ENCODE measurements around the gene RGS12. TPM values are rescaled to one million over a fixed set of nuclear protein-coding genes. Genes with fewer than 3 reads are reported as not detected.

The RGS12 gene
- total RNA-seq, 1 experiment from 2014 or later = 16.9 TPM

DNA sequence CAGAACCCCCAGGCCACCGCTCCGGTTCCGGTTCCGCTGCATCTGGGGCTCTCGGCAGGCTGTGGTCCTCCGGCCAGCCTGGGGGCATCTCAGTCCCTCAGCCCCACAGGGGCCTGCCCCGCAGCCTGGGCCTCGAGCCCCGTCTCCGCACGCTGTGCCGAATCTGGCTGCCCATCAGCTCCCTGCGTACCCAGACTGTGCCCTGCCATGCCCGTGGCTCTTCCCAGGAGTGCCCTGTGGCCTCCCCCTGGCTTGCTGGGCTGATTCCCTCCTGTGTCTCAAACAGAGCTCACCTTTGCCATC, 44.7 kb upstream of the RGS12 start:
- Histone ChIP-seq H3K56ac (ENCODE audit: insufficient read length, low read depth, low read length) (no peak overlapping the region), H4K5ac (ENCODE audit: insufficient read length, low read depth, low read length) (no peak overlapping the region), H4K91ac (ENCODE audit: insufficient read length, low read depth, low read length) (peak overlapping the region; percentile 25), H3K14ac (ENCODE audit: insufficient read depth, low read length) (no peak overlapping the region; the same call in 1 of the 2 replicates), H2BK20ac (ENCODE audit: low read depth, low read length, poor library complexity, severe bottlenecking) (no peak overlapping the region), H3K4me2 (ENCODE audit: insufficient read depth, insufficient read length, low read length) (no peak overlapping the region), H4K20me1 (ENCODE audit: control insufficient read depth, insufficient read depth, insufficient read length) (peaks cover 4% of the 10 kb centered on the region), H2AFZ (ENCODE audit: low read length) (no peak overlapping the region), H2BK5ac (ENCODE audit: insufficient read length, low read length) (no peak overlapping the region), H3K27me3 (ENCODE audit: insufficient read depth, low read length) (no peaks in the 10 kb centered on the region), H3K18ac (ENCODE audit: insufficient read length, low read depth, low read length) (no peak overlapping the region), H3K4ac (ENCODE audit: low read depth, low read length) (no peak overlapping the region; the same call in 1 of the 2 replicates), H2BK120ac (ENCODE audit: low read depth, low read length, poor library complexity, severe bottlenecking) (no peak overlapping the region), H3T11ph (ENCODE audit: low read length) (no peak overlapping the region), H3K4me1 (ENCODE audit: insufficient read depth, low read length) (no peaks in the 10 kb centered on the region; the same call in 1 of the 2 replicates), H3K9me3 (ENCODE audit: control insufficient read depth, low read depth, low read length) (no peaks in the 10 kb centered on the region), H3K27ac (ENCODE audit: insufficient read length, low read depth, low read length) (no peak overlapping the region), H3K23me2 (ENCODE audit: insufficient read length, low read depth, low read length, poor library complexity, severe bottlenecking) (no peaks in the 10 kb centered on the region), H4K8ac (replicated peaks; ENCODE audit: insufficient read length, low read depth, low read length) (no peak overlapping the region), H2AK5ac (ENCODE audit: insufficient read length, low read length) (no peak overlapping the region), H3K79me2 (ENCODE audit: insufficient read depth, low read length) (no peaks in the 10 kb centered on the region), H2BK12ac (ENCODE audit: insufficient read length, low read depth, low read length) (no peak overlapping the region), H3K23ac (ENCODE audit: insufficient read length, low read depth, low read length) (no peak overlapping the region), H3K79me1 (ENCODE audit: insufficient read depth, low read depth, low read length, poor library complexity, severe bottlenecking) (no peaks in the 10 kb centered on the region), H2BK15ac (ENCODE audit: low read depth, low read length) (no peak overlapping the region), H3K9ac (ENCODE audit: extremely low read depth, insufficient read length, low read length) (no peak overlapping the region)
- TF ChIP-seq, protein P1, sequence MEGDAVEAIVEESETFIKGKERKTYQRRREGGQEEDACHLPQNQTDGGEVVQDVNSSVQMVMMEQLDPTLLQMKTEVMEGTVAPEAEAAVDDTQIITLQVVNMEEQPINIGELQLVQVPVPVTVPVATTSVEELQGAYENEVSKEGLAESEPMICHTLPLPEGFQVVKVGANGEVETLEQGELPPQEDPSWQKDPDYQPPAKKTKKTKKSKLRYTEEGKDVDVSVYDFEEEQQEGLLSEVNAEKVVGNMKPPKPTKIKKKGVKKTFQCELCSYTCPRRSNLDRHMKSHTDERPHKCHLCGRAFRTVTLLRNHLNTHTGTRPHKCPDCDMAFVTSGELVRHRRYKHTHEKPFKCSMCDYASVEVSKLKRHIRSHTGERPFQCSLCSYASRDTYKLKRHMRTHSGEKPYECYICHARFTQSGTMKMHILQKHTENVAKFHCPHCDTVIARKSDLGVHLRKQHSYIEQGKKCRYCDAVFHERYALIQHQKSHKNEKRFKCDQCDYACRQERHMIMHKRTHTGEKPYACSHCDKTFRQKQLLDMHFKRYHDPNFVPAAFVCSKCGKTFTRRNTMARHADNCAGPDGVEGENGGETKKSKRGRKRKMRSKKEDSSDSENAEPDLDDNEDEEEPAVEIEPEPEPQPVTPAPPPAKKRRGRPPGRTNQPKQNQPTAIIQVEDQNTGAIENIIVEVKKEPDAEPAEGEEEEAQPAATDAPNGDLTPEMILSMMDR (conservative IDR thresholded peaks at IDR 0.05) = no peak
- Mint-ChIP-seq H3K9me3 (no peaks in the 10 kb centered on the region), H3K27ac (no peak overlapping the region), H3K36me3 (ENCODE audit: insufficient read depth in 1 of 3, low read depth in 3 of 3) (no peaks in the 10 kb centered on the region; a peak in 1 of 7 replicates), H3K27me3 (ENCODE audit: low read depth) (no peaks in the 10 kb centered on the region; the same call in 1 of the 2 replicates), H3K4me1 (peaks cover 8 to 19% of the 10 kb centered on the region in 2 experiments), H3K4me3 (no peak overlapping the region)
- no CpG with 5 or more reads among the region's 14 CpGs for WGBS (ENCODE audit: extremely low coverage, insufficient read length, low lambda C conversion rate)
- no peak for DNase-seq

All from H9 (cell line).